ENCODE data around the gene DIDO1. TPM values are rescaled to one million over a fixed set of nuclear protein-coding genes. Genes with fewer than 3 reads are reported as not detected.

DIDO1 gene
- total and polyA plus RNA-seq, 2 of the 13 experiments (the other 11 are each of a cell fraction or from before 2014, with no cell fraction given) = 75.0 to 75.1 TPM

- TF ChIP-seq MEIS2 (CRISPR knock-in tag; IDR thresholded peaks at IDR 0.05) = no peak
- TF ChIP-seq ZNF256 (CRISPR knock-in tag; conservative IDR thresholded peaks at IDR 0.05) = no peak
- no peak for TF ChIP-seq HHEX (CRISPR knock-in tag; IDR thresholded peaks at IDR 0.05)
- TF ChIP-seq, protein P1, sequence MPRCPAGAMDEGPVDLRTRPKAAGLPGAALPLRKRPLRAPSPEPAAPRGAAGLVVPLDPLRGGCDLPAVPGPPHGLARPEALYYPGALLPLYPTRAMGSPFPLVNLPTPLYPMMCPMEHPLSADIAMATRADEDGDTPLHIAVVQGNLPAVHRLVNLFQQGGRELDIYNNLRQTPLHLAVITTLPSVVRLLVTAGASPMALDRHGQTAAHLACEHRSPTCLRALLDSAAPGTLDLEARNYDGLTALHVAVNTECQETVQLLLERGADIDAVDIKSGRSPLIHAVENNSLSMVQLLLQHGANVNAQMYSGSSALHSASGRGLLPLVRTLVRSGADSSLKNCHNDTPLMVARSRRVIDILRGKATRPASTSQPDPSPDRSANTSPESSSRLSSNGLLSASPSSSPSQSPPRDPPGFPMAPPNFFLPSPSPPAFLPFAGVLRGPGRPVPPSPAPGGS (CRISPR knock-in tag; IDR thresholded peaks at IDR 0.05) = 0 out of 2 replicates have a peak, but pooled peaks have one; percentile 3
- no peak for TF ChIP-seq NCOR1 (IDR thresholded peaks at IDR 0.05; ENCODE audit: borderline replicate concordance, low read length)
- TF ChIP-seq NKX3-1 (CRISPR knock-in tag; IDR thresholded peaks at IDR 0.05) = no peak
- no peak for TF ChIP-seq ZNF225 (CRISPR knock-in tag; IDR thresholded peaks at IDR 0.05)
- no peak for TF ChIP-seq SNAPC5 (CRISPR knock-in tag; IDR thresholded peaks at IDR 0.05; ENCODE audit: borderline replicate concordance)
- peak; percentile 60; the same call in 1 of the 2 replicates for TF ChIP-seq EEA1 (CRISPR knock-in tag; IDR thresholded peaks at IDR 0.05; ENCODE audit: borderline replicate concordance)
- TF ChIP-seq FOSL1 (CRISPR knock-in tag; IDR thresholded peaks at IDR 0.05; ENCODE audit: borderline replicate concordance) = no peak
- no peak for TF ChIP-seq TCF12 (IDR thresholded peaks at IDR 0.05)
- TF ChIP-seq TCF12 (CRISPR knock-in tag; IDR thresholded peaks at IDR 0.05) = no peak
- TF ChIP-seq PAX8 (CRISPR knock-in tag; IDR thresholded peaks at IDR 0.05; ENCODE audit: borderline replicate concordance) = no peak
- 0 out of 2 replicates have a peak, but pooled peaks have one; percentile 2 for TF ChIP-seq ZNF224 (CRISPR knock-in tag; IDR thresholded peaks at IDR 0.05)
- 0 out of 2 replicates have a peak, but pooled peaks have one; percentile 6 for TF ChIP-seq HCFC1 (IDR thresholded peaks at IDR 0.05; ENCODE audit: low read depth, low read length)
- TF ChIP-seq PRDM15 (CRISPR knock-in tag; IDR thresholded peaks at IDR 0.05) = no peak
- TF ChIP-seq SP140L (CRISPR knock-in tag; IDR thresholded peaks at IDR 0.05; ENCODE audit: borderline replicate concordance) = no peak
- TF ChIP-seq ZNF33B (CRISPR knock-in tag; IDR thresholded peaks at IDR 0.05) = no peak
- peak; percentile 74; the same call in 1 of the 2 replicates for TF ChIP-seq SSRP1 (CRISPR knock-in tag; IDR thresholded peaks at IDR 0.05)
- no peak for TF ChIP-seq ZNF234 (CRISPR knock-in tag; conservative IDR thresholded peaks at IDR 0.05)
- TF ChIP-seq ZNF446 (CRISPR knock-in tag; IDR thresholded peaks at IDR 0.05) = no peak
- TF ChIP-seq, protein P2, sequence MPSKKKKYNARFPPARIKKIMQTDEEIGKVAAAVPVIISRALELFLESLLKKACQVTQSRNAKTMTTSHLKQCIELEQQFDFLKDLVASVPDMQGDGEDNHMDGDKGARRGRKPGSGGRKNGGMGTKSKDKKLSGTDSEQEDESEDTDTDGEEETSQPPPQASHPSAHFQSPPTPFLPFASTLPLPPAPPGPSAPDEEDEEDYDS (CRISPR knock-in tag; IDR thresholded peaks at IDR 0.05) = no peak
- TF ChIP-seq KAT2B (IDR thresholded peaks at IDR 0.05; ENCODE audit: borderline replicate concordance, low read depth, low read length) = no peak
- no peak for TF ChIP-seq ZIK1 (CRISPR knock-in tag; IDR thresholded peaks at IDR 0.05; ENCODE audit: borderline replicate concordance, low read depth)
- TF ChIP-seq ZNF12 (CRISPR knock-in tag; IDR thresholded peaks at IDR 0.05) = no peak
Measured at GRCh38 chr20:62935204-62935967, 9.1 kb upstream of the DIDO1 start (continued).

Measured in HepG2 (cell line).